HG03378 (cell line): ENCODE results near the gene PIAS4.
"Not testable (repeated sequence)": the region's sequence is repeated elsewhere in the genome, so short reads cannot be mapped to it uniquely, and the experiment has no call there.

Experiments
- ATAC-seq: cut with Tn5 transposase; IDR thresholded peaks from one replicate; pipeline ENCODE4 v1.9.1; 2021; ENCODE audit warnings: mild to moderate bottlenecking, moderate library complexity; ENCODE audit not compliant: unreplicated experiment

The PIAS4 gene, protein sequence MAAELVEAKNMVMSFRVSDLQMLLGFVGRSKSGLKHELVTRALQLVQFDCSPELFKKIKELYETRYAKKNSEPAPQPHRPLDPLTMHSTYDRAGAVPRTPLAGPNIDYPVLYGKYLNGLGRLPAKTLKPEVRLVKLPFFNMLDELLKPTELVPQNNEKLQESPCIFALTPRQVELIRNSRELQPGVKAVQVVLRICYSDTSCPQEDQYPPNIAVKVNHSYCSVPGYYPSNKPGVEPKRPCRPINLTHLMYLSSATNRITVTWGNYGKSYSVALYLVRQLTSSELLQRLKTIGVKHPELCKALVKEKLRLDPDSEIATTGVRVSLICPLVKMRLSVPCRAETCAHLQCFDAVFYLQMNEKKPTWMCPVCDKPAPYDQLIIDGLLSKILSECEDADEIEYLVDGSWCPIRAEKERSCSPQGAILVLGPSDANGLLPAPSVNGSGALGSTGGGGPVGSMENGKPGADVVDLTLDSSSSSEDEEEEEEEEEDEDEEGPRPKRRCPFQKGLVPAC

GRCh38 chr19:4007021-4007835 lies at the start of gene PIAS4:
Gene PIAS4 (plus strand): TSS chr19:4007736. CDS start chr19:4007761, 25 bp downstream.
- peak; percentile 65 for ATAC-seq

DNA sequence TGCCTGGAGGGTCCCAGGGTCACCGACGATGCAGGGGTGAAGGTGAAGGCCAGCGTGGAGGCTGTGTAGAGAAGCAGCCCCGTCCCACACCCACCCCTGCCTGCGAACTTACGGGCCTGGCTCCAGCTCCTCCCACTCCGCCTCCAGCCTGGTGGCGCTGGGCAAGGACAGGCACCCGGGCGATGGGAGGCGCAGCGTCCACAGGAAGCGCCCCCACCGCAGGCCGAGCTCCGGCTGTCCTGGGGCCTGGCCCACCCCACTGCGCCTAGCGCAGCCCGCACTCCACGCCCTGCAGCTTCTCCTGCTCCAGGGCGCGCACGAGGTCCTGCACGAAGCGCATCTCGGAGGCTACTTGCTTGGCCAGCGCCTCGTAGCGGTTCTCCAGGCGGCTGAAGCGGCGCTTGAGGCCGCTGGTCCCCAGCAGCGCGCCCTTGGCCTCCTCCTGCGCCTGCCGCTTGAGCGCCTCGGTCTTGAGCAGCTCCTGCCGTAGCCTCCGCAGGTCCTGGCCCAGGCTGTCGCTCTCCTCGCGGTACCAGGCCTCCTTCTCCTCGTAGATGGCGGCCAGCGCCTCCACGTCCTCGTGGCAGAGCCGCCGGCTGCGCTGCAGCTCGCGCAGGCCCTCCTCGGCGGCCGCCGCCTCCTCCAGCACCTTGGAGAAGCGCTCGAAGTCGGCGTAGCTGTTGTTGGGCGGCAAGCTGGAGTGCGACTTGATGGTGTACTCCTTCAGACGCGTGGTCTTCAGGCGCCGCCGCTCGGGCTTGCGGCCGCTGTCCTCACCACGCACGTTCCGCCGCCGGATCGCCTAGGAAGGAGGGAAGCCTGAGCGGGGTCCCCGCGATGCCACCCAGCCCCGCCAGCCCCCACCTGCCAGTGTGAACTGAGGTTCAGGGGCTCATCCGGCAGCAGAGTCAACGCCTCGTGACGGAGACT lies 48.4 kb upstream of the PIAS4 start:
- no peak for ATAC-seq

GRCh38 chr19:3959766-3960131 lies 47.8 kb upstream of the PIAS4 start:
- no peak for ATAC-seq

DNA sequence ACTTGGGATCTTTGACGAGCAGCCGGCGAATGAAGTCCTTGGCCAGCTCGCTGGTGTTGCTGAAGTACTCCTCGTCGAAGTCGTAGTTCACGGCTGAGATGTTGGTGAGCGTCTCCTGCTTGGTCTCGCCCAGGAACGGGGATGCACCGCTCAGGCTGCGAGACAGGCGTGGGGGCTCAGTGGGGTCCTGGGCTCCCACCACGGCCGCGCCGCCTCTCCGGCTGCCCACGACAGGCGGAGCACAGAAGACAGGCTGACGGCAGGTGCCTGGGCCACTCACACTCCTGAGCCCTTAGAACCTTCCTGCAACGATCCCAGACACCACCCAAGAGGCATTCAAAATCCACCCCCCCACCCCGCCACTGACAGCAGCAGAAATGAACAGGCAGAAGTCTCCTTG lies 46.5 kb upstream of the PIAS4 start:
- ATAC-seq, result no peak

DNA sequence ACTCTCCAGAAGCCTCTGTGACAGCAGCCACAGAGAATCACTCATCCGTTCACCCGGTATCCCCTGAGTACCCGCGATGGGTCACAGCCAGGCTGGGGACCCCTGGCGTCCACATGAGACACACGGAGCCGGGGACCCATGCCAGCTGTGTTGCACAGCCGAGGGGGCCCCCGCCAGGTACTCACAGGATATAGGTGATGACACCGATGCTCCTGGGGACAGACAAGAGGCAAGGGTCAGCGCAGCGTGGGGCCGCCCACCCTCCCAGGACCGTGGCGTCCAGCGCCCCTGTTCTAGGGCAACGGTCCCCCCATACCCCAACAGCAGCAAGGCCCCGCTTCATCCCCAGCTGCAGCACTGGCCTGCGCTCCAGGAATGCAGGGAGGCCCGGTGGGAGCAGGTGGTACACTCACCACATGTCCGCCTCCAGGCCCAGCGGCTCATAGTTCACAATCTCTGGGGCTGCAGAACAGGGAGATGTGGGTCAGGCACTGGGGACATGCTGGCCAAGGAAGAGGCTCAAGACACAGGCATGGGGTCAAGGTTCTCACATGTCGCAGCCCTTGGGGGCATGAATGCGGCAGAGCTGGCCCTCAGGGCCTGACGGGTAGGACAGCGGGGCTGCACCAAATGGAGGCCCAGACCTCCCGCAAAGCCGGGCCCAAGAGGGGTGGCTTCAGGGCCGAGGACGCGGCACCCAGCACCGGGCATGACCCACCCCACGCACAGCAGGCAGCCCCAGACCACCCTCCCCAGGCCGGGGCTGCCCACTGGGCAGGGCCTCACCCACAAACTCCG lies 43.9 kb upstream of the PIAS4 start:
- no peak for ATAC-seq

DNA sequence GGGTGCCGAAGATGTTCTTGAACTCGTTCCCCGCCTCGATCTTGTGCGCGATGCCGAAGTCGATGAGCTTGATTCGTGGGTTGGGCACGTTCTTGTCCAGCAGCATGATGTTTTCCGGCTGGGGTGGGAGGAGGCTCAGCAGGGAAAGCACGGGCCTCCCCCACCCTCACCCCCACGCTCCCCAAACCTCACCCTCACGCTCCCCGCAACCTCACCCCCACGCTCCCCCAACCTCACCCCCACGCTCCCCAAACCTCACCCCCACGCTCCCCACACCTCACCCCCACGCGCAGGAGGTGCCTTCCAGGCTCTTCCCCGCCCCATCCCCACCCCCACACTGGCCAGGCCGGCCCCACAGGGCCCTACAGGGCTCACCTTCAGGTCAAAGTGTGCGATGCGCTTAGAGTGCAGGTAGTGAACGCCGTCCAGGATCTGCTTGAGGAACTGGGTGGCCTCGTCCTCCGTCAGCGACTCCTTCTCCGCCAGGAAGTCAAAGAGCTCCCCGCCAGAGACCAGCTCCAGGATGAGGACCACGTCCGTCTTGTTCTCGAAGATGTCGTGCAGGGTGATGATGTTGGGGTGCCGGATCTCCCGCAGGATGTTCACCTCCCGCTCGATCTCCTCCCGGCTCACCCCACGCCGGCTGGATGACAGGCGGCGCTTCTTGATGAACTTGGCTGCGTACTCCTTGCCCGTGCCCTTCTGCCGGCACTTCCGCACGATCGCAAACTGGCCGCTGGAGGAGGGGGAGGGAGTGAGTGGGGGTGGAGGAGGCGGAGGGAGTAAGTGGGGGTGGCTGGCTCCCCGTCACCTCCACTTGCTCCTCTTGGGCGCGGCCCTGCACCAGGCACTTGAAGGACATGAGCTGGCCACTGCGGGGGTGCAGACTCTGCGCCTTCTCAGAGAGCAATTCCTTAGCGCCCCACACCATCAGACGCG lies 43.0 kb upstream of the PIAS4 start:
- no peak for ATAC-seq

DNA sequence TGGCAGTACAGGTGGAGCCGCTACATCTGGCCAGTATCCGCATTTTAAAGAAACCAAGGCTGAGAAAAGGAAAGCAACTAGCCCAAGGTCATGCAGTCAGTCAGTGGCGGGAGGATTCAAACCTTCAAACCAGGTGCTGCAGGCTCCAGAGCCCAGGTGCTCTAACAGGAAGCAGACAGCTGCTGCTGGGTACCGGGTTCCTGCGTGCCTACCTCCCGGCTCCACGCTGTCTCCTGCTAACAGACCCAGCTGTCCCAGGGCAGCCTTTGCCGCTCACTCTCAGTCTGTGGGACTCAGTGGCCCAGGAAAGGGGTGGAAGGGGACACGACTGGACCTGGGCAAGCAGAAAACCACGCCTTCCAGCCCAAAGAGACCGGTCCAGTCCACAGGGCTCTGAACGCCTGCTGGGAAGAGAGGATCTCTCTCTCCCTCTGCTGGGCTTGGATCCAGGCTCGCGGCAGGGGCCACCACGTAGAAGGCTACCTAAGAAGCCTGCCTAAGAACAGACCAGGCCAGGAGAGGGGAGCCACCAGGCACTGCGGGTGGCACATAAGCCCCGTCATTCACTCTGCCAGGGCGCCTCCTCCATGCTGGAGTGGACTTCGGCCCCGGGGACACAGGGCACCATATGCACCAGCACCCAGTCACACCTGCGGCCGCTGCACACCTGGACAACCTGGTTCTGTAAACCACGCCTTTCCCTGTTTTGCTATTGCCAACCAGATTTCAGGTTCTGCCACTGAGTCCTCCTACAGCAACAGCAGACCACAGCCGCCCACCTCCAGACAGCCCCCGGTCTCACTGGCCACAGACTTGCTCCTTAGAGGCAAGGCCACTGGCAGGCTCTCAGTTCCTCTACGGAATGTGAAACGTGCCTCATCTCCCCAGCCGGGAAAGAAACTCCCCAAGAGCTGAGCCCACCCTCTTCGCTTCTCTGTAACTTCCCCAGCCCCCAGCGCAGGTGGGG lies 41.2 kb upstream of the PIAS4 start:
- no peak for ATAC-seq

DNA sequence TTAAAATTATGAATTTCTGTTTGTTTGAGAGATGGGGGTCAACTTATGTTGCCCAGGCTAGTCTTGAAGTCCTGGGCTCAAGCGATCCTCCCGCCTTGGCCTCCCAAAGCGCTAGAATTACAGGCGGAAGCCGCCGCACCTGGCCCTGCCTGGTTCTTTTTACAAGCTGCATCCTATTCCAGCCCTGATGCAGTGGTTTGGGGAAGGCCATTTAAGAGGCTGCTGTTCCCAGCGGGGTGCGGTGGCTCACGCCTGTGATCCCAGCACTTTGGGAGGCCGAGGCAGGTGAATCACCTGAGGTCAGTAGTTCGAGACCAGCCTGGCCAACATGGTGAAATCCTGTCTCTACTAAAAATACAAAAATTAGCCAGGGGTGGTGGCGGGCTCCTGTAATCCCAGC lies 39.6 kb upstream of the PIAS4 start:
- not testable (repeated sequence) for ATAC-seq

GRCh38 chr19:3968556-3969434 lies 38.7 kb upstream of the PIAS4 start:
- no peak for ATAC-seq

GRCh38 chr19:3969435-3970312 lies 37.9 kb upstream of the PIAS4 start:
- no peak for ATAC-seq

GRCh38 chr19:3970313-3970807 lies 37.2 kb upstream of the PIAS4 start:
- ATAC-seq, result no peak

DNA sequence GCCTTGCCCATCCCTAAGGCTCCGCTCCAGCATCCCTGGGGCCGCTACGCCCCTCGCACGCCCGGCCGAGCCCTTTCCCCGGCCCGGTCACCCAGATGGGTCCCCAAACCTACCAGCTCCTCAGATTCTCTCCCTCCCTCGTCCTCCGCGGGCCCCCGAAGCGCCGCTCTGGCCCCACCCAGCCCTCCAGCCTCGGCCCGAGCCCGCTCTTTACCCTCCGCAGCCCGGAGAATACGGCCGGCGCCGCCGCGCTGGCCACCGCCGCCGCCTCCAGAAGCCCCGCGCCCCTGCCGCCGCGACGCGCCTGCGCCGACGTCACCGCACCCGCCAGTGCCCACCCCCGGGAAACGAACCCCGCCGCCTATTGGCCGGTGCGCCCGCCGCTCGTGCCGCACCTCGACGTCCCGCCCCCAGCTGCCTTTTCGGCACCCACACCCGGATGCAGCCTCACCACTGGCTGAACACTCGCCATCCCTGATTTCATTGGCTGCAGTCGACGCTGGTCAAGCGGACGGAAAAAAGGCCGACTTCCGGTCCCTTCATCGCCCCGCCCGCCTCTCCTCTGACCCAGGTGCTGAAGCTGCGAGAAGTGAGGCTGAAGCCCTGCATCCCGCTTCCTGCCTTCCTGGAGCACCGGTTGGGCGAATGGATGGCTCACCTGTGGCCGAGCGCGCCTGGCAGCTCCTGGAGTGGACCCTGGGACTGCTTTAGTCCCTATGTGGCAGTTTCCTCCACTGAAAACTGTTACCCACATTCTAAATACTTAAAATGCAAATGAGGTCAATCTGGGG lies 36.5 kb upstream of the PIAS4 start, which contains the start of gene DAPK3:
Gene DAPK3, minus strand, starts transcription at position 292 of the 791 bp plus-strand sequence. CDS start 1,364 bp downstream, outside the sequence.
- ATAC-seq, result peak; percentile 80

- no peak for ATAC-seq
Observed at GRCh38 chr19:3975144-3975543, 32.4 kb upstream of the PIAS4 start.

GRCh38 chr19:3975637-3976087 lies 31.9 kb upstream of the PIAS4 start:
- no peak for ATAC-seq
